ENCODE data around the gene PRKACB. TPM values are rescaled to one million over a fixed set of nuclear protein-coding genes. Genes with fewer than 3 reads are reported as not detected.

Gene PRKACB
- total and polyA plus RNA-seq, 2 of the 8 experiments (the other 6 are each of a cell fraction or from before 2014, with no cell fraction given) = 7.8 to 31.0 TPM

DNA sequence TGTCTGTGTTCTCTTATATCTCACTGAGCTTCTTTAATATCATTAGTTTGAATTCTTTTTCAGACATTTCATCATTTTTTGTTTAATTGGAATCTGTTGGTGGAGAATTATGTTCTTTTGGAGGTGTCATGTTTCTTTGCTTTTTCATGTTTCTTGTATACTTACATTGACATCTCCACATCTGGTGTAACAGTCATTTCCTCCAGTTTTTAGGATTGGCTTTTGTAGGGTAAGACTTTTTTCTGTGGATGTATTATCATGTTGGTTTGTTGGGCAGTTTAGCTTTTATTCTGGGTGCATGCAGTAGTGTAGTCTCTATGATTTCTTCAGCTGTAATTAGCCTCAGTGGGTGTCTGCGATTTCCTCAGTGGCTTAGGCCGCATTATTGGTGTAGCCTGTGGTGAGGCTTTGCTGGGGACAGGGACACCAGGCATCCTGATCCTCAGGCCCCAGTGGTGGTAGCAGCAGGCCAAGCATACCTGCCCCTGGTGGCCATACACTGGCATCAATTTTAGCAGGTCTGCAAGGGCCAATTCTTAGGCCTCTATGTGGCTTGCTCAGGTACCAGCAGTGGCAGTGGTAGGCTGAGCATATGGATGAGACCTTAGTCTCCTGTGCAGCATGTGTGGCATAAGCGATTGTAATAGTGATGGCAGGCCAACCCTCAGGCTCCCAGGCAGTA lies 79.8 kb downstream of the PRKACB start:
- Histone ChIP-seq H4K5ac (ENCODE audit: insufficient read length, low read depth, low read length) (no peak overlapping the region), H3K9ac (replicated peaks in 1 of 4; ENCODE audit: extremely low read depth in 1 of 4, low read depth in 3 of 4, low read length in 3 of 4) (no peak overlapping the region), H3K14ac (ENCODE audit: insufficient read length) (no peak overlapping the region), H2AK5ac (ENCODE audit: low read depth, low read length) (no peak overlapping the region), H3K56ac (replicated peaks; ENCODE audit: insufficient read length, low read depth, low read length) (no peak overlapping the region), H3K27me3 (replicated peaks in 1 of 4; ENCODE audit: control insufficient read depth in 3 of 4, extremely low read depth in 1 of 4, insufficient read depth in 3 of 4, low read length in 3 of 4) (no peaks in the 10 kb centered on the region), H3K4me2 (ENCODE audit: insufficient read depth in 1 of 2, low read depth in 2 of 2, low read length in 2 of 2) (no peak overlapping the region), H3K23ac (ENCODE audit: insufficient read length) (no peak overlapping the region), H3K79me1 (ENCODE audit: low read depth, low read length) (peaks cover 3% of the 10 kb centered on the region), H3K18ac (ENCODE audit: extremely low read depth, low read length) (no peak overlapping the region), H3K4me1 (replicated peaks in 1 of 4; ENCODE audit: control insufficient read depth in 3 of 4, insufficient read depth in 4 of 4, low read length in 3 of 4) (no peaks in the 10 kb centered on the region), H4K91ac (replicated peaks; ENCODE audit: insufficient read length, low read length) (no peak overlapping the region), H2BK5ac (ENCODE audit: low read depth, low read length) (no peak overlapping the region), H2BK20ac (ENCODE audit: low read length) (no peak overlapping the region), H2AFZ (ENCODE audit: low read length) (no peak overlapping the region), H2BK12ac (ENCODE audit: low read depth, low read length) (no peak overlapping the region), H4K8ac (ENCODE audit: extremely low read depth, insufficient read depth, low read length) (no peak overlapping the region), H3K36me3 (ENCODE audit: control insufficient read depth in 2 of 4, insufficient read depth in 4 of 4, low read length in 3 of 4) (no peaks in the 10 kb centered on the region), H3K79me2 (ENCODE audit: control insufficient read depth in 1 of 2, insufficient read depth in 2 of 2, low read length in 2 of 2) (no peaks in the 10 kb centered on the region), H3K4me3 (ENCODE audit: extremely low read depth in 1 of 4, insufficient read depth in 2 of 4, low read depth in 3 of 4, low read length in 4 of 4) (no peak overlapping the region), H2BK15ac (ENCODE audit: low read length) (no peak overlapping the region), H4K20me1 (replicated peaks in 1 of 2; ENCODE audit: control insufficient read depth in 1 of 2, insufficient read depth in 2 of 2, low read length in 2 of 2) (no peaks in the 10 kb centered on the region), H3K27ac (ENCODE audit: low read depth, low read length) (no peak overlapping the region; the same call in 1 of the 2 replicates), H3K4ac (replicated peaks; ENCODE audit: insufficient read length, low read depth, low read length) (no peak overlapping the region), H3K9me3 (ENCODE audit: insufficient read depth in 2 of 2, low read depth in 1 of 2, low read length in 1 of 2) (no peaks in the 10 kb centered on the region), H2BK120ac (replicated peaks; ENCODE audit: low read depth, low read length) (no peak overlapping the region), H3K23me2 (ENCODE audit: low read depth, low read length) (no peaks in the 10 kb centered on the region)
- CTCF ChIA-PET (ENCODE audit: partially characterized antibody) = interaction anchor here (0.6 to 1.0 kb wide), 2 partner anchors 201 to 211 kb away, joined by 3 read pairs; no protein-coding TSS in a partner anchor
- POLR2A ChIA-PET (ENCODE audit: partially characterized antibody) = no interaction called here
- 60% methylated on average over 3 of the region's 3 CpGs; no CpG with 5 or more reads in 1 of the 2 experiments for WGBS, 2 experiments (ENCODE audit: extremely low coverage in 1 of 2, insufficient coverage in 1 of 2, insufficient read length in 1 of 2, insufficient replicate concordance in 2 of 2, low coverage in 1 of 2, low lambda C conversion rate in 2 of 2, missing lambda C conversion rate in 1 of 2)
- no peak for TF ChIP-seq SAP30 (IDR thresholded peaks at IDR 0.05; ENCODE audit: insufficient read depth, insufficient replicate concordance, low read length)
- TF ChIP-seq NRF1 (IDR thresholded peaks at IDR 0.05; ENCODE audit: low read depth, low read length) = no peak
- TF ChIP-seq, protein P1, sequence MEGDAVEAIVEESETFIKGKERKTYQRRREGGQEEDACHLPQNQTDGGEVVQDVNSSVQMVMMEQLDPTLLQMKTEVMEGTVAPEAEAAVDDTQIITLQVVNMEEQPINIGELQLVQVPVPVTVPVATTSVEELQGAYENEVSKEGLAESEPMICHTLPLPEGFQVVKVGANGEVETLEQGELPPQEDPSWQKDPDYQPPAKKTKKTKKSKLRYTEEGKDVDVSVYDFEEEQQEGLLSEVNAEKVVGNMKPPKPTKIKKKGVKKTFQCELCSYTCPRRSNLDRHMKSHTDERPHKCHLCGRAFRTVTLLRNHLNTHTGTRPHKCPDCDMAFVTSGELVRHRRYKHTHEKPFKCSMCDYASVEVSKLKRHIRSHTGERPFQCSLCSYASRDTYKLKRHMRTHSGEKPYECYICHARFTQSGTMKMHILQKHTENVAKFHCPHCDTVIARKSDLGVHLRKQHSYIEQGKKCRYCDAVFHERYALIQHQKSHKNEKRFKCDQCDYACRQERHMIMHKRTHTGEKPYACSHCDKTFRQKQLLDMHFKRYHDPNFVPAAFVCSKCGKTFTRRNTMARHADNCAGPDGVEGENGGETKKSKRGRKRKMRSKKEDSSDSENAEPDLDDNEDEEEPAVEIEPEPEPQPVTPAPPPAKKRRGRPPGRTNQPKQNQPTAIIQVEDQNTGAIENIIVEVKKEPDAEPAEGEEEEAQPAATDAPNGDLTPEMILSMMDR (IDR thresholded peaks at IDR 0.05; ENCODE audit: control extremely low read depth in 1 of 3, insufficient read depth in 1 of 3, low read depth in 1 of 3, low read length in 3 of 3) = peak; percentile 54 to 64 (median 60)
- TF ChIP-seq FOSL1 (IDR thresholded peaks at IDR 0.05; ENCODE audit: insufficient read depth, low read depth, low read length) = no peak
- TF ChIP-seq, protein P2, sequence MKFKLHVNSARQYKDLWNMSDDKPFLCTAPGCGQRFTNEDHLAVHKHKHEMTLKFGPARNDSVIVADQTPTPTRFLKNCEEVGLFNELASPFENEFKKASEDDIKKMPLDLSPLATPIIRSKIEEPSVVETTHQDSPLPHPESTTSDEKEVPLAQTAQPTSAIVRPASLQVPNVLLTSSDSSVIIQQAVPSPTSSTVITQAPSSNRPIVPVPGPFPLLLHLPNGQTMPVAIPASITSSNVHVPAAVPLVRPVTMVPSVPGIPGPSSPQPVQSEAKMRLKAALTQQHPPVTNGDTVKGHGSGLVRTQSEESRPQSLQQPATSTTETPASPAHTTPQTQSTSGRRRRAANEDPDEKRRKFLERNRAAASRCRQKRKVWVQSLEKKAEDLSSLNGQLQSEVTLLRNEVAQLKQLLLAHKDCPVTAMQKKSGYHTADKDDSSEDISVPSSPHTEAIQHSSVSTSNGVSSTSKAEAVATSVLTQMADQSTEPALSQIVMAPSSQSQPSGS (IDR thresholded peaks at IDR 0.05; ENCODE audit: low read length) = no peak
- TF ChIP-seq RAD21 (IDR thresholded peaks at IDR 0.05 in 1 of 2, conservative IDR thresholded peaks at IDR 0.05 in 1 of 2; ENCODE audit: low read depth in 2 of 2, low read length in 2 of 2) = peak in 1 of 2 experiments; percentile 49; a peak in 1 of 4 replicates
- DNase-seq (ENCODE audit: low read depth in 1 of 2, low spot score in 2 of 2) (no peak), FAIRE-seq (no peak)

Data from H1 (cell line).